Panc1 (cell line): ENCODE measurements around the gene COQ8B. TPM values are rescaled to one million over a fixed set of nuclear protein-coding genes. Genes with fewer than 3 reads are reported as not detected.

Experiments used
- ATAC-seq: fragments of 200-7000 bp; cut with Tn5 transposase; 2 replicates; pipeline ENCODE4 v1.9.1; 2020; ENCODE audit warnings: mild to moderate bottlenecking, moderate library complexity
- BruUV-seq: library from RNA; stranded (reverse); fragments of 400-500 nt; replicated peaks from 2 replicates; lab custom pipeline; 2021; lab: Mats Ljungman, UMichigan
- CTCF ChIA-PET: fragments of 300-600 bp; sonication (Branson Sonifier 250); formaldehyde crosslinking; loops from one replicate; lab custom pipeline; 2022; ENCODE audit warnings: antibody characterized with exemption; lab: Charles Lee
- POLR2A ChIA-PET: fragments of 300-600 bp; sonication (Branson Sonifier 250); formaldehyde crosslinking; loops from one replicate; lab custom pipeline; 2022; ENCODE audit warnings: antibody characterized with exemption; lab: Charles Lee
- DNase-seq: peaks from one replicate; pipeline ENCODE4 v3.0.0-alpha.2; 2010; ENCODE audit warnings: low read depth, low spot score
- H3K27ac ChIP-seq: 2 replicates; pipeline ENCODE4 v1.5.1; 2011; ENCODE audit warnings: mild to moderate bottlenecking, low read length, inconsistent platforms
- H3K27me3 ChIP-seq: fragments of 200-500 bp; sonication (Bioruptor generic); 2 replicates; pipeline ENCODE4 v1.6.0; 2014; ENCODE audit warnings: low read length, inconsistent platforms; ENCODE audit not compliant: control insufficient read depth, insufficient read depth
- H3K36me3 ChIP-seq: fragments of 200-500 bp; sonication (Bioruptor generic); 2 replicates; pipeline ENCODE4 v1.5.1; 2014; ENCODE audit warnings: inconsistent platforms, mild to moderate bottlenecking, low read length, moderate library complexity; ENCODE audit not compliant: control insufficient read depth, insufficient read depth
- H3K4me1 ChIP-seq: 2 replicates; pipeline ENCODE4 v1.5.1; 2011; ENCODE audit warnings: inconsistent platforms, mild to moderate bottlenecking, low read length, moderate library complexity; ENCODE audit not compliant: control insufficient read depth, insufficient read depth
- H3K4me3 ChIP-seq, 2 experiments: 2 replicates each; pipeline ENCODE4 v1.5.1; 2011 to 2012; ENCODE audit warnings: low read depth in 2 of 2, low read length in 2 of 2, mild to moderate bottlenecking in 2 of 2, inconsistent platforms in 1 of 2, moderate library complexity in 1 of 2
- H3K9me3 ChIP-seq: fragments of 200-500 bp; sonication (Bioruptor generic); 2 replicates; pipeline ENCODE4 v1.5.1; 2014; ENCODE audit warnings: low read depth, mild to moderate bottlenecking, inconsistent platforms, low read length, moderate library complexity; ENCODE audit not compliant: control insufficient read depth, insufficient read depth
- POLR2AphosphoS5 ChIP-seq: IDR thresholded peaks from 2 replicates; pipeline ENCODE4 v1.6.1; 2012; ENCODE audit warnings: mild to moderate bottlenecking, low read depth, low read length, moderate library complexity
- SIN3A ChIP-seq: IDR thresholded peaks from 2 replicates; pipeline ENCODE4 v1.6.1; 2012; ENCODE audit warnings: low read depth, mild to moderate bottlenecking, low read length, moderate library complexity, borderline replicate concordance; ENCODE audit not compliant: insufficient read depth
- TCF7L2 ChIP-seq: IDR thresholded peaks from 2 replicates; pipeline ENCODE4 v1.6.1; 2011; ENCODE audit warnings: mild to moderate bottlenecking, low read depth, low read length, inconsistent platforms
- in situ Hi-C: cut with HindIII; loops from 2 replicates; pipeline ENCODE4 v1.10.0; 2016; ENCODE audit warnings: low sequenced_read_pairs, low pct_unique_long_range_greater_than_20kb
- intact Hi-C: fragments of 100-400 bp; cut with micrococcal nuclease; formaldehyde crosslinking; loops from one replicate; pipeline ENCODE4 v1.10.0; 2022; ENCODE audit not compliant: unreplicated experiment
- total RNA-seq: library from RNA; stranded (reverse); gene quantifications from one replicate; pipeline ENCODE4 v1.2.1, GENCODE V29; 2021; ENCODE audit not compliant: unreplicated experiment
- TF ChIP-seq, protein P1 (sequence below), 2 experiments: IDR thresholded peaks; 2 replicates each; pipeline ENCODE4 v1.6.1; 2011 to 2012; ENCODE audit warnings: low read depth in 2 of 2, control low read depth in 1 of 2, low read length in 1 of 2, mild to moderate bottlenecking in 1 of 2, moderate library complexity in 1 of 2; ENCODE audit not compliant: insufficient read depth in 1 of 2
- TF ChIP-seq, protein P2 (sequence below): fragments of 450-650 bp; IDR thresholded peaks from 2 replicates; pipeline ENCODE4 v1.5.1; 2017; ENCODE audit warnings: mild to moderate bottlenecking

Gene COQ8B
- total RNA-seq, 1 experiment from 2014 or later = 15.6 TPM

DNA sequence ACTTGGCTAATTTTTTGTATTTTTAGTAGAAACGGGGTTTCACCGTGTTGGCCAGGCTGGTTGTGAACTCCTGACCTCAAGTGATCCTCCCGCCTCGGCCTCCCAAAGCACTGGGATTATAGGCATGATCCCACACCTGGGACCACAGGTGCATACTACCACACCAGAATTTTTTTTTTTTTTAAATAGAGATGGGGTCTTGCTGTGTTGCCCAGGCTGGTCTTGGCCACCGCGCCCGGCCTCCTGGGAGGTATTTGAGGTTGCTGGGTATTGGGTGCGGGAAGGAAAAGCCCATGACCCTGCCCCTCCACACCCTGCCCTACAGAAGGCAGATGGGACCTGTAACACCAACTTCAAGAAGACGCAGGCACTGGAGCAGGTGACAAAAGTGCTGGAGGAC is 20.0 kb upstream of the COQ8B start:
- Histone ChIP-seq H3K36me3 (no peaks in the 10 kb centered on the region), H3K27me3 (no peaks in the 10 kb centered on the region), H3K4me3 (no peak overlapping the region), H3K9me3 (no peaks in the 10 kb centered on the region), H3K4me1 (no peaks in the 10 kb centered on the region), H3K27ac (no peak overlapping the region)
- TF ChIP-seq, protein P1, sequence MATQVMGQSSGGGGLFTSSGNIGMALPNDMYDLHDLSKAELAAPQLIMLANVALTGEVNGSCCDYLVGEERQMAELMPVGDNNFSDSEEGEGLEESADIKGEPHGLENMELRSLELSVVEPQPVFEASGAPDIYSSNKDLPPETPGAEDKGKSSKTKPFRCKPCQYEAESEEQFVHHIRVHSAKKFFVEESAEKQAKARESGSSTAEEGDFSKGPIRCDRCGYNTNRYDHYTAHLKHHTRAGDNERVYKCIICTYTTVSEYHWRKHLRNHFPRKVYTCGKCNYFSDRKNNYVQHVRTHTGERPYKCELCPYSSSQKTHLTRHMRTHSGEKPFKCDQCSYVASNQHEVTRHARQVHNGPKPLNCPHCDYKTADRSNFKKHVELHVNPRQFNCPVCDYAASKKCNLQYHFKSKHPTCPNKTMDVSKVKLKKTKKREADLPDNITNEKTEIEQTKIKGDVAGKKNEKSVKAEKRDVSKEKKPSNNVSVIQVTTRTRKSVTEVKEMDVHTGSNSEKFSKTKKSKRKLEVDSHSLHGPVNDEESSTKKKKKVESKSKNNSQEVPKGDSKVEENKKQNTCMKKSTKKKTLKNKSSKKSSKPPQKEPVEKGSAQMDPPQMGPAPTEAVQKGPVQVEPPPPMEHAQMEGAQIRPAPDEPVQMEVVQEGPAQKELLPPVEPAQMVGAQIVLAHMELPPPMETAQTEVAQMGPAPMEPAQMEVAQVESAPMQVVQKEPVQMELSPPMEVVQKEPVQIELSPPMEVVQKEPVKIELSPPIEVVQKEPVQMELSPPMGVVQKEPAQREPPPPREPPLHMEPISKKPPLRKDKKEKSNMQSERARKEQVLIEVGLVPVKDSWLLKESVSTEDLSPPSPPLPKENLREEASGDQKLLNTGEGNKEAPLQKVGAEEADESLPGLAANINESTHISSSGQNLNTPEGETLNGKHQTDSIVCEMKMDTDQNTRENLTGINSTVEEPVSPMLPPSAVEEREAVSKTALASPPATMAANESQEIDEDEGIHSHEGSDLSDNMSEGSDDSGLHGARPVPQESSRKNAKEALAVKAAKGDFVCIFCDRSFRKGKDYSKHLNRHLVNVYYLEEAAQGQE (IDR thresholded peaks at IDR 0.05; ENCODE audit: insufficient read depth in 1 of 2, low read depth in 2 of 2, low read length in 1 of 2) = no peak
- TF ChIP-seq SIN3A (no peak), TCF7L2 (no peak), POLR2AphosphoS5 (no peak)
- TF ChIP-seq, protein P2, sequence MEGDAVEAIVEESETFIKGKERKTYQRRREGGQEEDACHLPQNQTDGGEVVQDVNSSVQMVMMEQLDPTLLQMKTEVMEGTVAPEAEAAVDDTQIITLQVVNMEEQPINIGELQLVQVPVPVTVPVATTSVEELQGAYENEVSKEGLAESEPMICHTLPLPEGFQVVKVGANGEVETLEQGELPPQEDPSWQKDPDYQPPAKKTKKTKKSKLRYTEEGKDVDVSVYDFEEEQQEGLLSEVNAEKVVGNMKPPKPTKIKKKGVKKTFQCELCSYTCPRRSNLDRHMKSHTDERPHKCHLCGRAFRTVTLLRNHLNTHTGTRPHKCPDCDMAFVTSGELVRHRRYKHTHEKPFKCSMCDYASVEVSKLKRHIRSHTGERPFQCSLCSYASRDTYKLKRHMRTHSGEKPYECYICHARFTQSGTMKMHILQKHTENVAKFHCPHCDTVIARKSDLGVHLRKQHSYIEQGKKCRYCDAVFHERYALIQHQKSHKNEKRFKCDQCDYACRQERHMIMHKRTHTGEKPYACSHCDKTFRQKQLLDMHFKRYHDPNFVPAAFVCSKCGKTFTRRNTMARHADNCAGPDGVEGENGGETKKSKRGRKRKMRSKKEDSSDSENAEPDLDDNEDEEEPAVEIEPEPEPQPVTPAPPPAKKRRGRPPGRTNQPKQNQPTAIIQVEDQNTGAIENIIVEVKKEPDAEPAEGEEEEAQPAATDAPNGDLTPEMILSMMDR = no peak
- BruUV-seq = no TSS peak
- DNase-seq (no peak), ATAC-seq (no peak)
- in situ Hi-C loops = no loop called here
- ChIA-PET CTCF (no interaction called here), POLR2A (no interaction called here)
- intact Hi-C loops = no loop called here

DNA sequence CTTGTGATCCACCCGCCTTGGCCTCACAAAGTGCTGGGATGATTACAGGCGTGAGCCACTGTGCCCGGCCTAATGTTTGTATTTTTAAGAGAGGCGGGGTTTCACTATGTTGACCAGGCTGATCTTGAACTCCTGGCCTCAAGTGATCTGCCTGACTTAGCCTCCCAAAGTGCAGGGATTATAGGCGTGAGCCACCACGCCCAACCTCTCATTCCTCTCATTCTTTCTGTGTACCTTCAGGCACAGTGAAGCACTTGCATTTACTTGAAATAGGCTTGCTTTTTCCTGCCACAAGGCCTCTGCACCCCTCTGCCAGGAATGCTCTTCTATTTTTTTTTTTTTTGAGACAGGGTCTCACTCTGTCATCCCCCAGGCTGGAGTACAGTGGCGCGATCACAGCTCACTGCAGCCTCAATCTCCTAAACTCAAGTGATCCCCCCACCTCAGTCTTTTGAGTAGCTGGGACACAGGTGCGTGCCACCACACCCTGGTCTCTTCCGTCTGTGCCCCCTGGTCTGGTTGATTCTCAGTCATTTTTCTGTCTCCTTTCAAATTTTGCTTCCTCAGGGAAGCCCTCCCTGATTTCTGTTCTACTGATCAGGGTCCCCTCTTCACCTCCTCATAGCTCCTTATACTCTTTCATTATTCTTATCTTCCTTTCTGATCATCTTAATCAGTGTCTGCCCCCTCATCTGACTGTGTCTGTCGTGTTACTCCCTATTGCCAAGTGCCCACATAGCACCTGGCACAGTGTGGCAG is 18.5 kb upstream of the COQ8B start:
- CTCF ChIA-PET = interaction anchor here (0.6 kb wide), 1 partner anchor 10 kb away, joined by 3 read pairs; no protein-coding TSS in a partner anchor

More for the DNA sequence above, 18.5 kb upstream of the COQ8B start:
- TF ChIP-seq, protein P2 = no peak
- no peak for TF ChIP-seq TCF7L2
- TF ChIP-seq, protein P1 (IDR thresholded peaks at IDR 0.05; ENCODE audit: insufficient read depth in 1 of 2, low read depth in 2 of 2, low read length in 1 of 2) = no peak
- TF ChIP-seq POLR2AphosphoS5 = no peak
- TF ChIP-seq SIN3A = no peak
- ATAC-seq = no peak
- no peaks in the 10 kb centered on the region for H3K9me3 ChIP-seq
- intact Hi-C loops = no loop called here
- no peak overlapping the region for H3K4me3 ChIP-seq
- in situ Hi-C loops = no loop called here
- no TSS peak for BruUV-seq
- POLR2A ChIA-PET = no interaction called here
- H3K4me1 ChIP-seq = no peaks in the 10 kb centered on the region
- H3K27me3 ChIP-seq = no peaks in the 10 kb centered on the region
- no peak for DNase-seq
- H3K27ac ChIP-seq = no peak overlapping the region
- H3K36me3 ChIP-seq = no peaks in the 10 kb centered on the region
